GM12875 (cell line): ENCODE results near the gene NLK.

Source experiments
- H3K4me3 ChIP-seq: one replicate; pipeline ENCODE4 v1.5.1; 2011; ENCODE audit warnings: low read depth, low read length, control low read depth
- CTCF ChIP-seq: IDR thresholded peaks from 2 replicates; pipeline ENCODE4 v1.5.1; 2011; ENCODE audit warnings: low read depth, mild to moderate bottlenecking, control low read depth, inconsistent platforms, low read length, moderate library complexity, borderline replicate concordance; ENCODE audit not compliant: insufficient read depth

The NLK gene

DNA sequence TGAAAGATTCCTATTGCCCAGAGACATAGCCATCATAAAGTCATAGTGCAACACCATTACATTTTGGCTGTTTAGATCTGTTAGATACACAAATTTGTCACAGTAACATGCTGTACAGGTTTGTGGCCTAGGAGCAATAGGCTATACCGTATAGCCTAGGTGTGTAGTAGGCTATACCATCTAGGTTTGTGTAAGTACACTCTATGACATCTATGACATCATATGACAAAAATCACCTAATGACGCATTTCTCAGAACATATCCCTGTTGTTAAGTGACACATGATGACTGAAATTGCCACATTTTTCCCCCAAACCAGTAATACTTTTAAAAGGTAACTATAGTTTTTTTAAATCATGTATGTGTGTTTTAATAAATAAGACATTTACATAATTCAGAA, 43.3 kb downstream of the NLK start:
- TF ChIP-seq CTCF: no peak
- H3K4me3 ChIP-seq: no peak overlapping the region

DNA sequence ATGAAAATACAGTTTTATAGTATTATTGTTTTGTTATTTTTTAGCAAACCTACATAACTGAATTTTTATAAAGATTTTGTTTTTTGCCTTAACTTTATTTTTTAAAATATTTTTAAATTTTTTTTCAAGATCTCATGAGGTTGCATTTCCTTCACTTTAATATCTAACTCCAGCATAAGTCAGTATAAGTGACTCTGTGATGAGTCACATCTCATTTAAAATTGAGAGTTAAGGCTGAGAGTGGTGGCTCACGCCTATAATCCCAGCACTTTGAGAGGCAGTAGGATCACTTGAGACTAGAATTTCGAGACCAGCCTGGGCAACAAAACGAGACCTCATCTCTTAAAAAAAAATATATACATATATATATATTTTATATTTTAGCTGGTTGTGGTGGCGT, 44.0 kb downstream of the NLK start:
- TF ChIP-seq CTCF: no peak

GRCh38 chr17:28087743-28088142, 45.3 kb downstream of the NLK start:
- TF ChIP-seq CTCF: no peak

More for the DNA sequence above, 44.0 kb downstream of the NLK start:
- no peak overlapping the region for H3K4me3 ChIP-seq

DNA sequence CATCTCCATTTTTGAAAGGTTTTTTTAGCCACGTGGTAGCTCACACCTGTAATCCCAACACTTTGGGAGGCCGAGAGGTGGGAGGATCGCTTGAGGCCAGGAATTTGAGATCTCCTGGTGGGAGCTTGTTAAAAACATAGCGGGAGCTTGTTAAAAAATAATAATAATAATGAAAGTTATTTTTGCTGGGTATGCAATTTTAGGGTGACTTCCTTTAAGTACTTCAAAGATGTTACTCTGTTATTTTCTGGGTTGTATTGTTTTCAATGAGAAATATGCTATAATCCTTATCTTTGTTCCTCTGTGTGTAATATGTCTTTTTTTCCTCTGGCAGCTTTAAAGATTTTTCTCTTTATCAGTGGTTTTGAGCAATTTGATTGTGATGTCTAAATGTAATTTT, 48.1 kb downstream of the NLK start:
- TF ChIP-seq CTCF: no peak
- H3K4me3 ChIP-seq: no peak overlapping the region

More at GRCh38 chr17:28087743-28088142, 45.3 kb downstream of the NLK start:
- H3K4me3 ChIP-seq: no peak overlapping the region

DNA sequence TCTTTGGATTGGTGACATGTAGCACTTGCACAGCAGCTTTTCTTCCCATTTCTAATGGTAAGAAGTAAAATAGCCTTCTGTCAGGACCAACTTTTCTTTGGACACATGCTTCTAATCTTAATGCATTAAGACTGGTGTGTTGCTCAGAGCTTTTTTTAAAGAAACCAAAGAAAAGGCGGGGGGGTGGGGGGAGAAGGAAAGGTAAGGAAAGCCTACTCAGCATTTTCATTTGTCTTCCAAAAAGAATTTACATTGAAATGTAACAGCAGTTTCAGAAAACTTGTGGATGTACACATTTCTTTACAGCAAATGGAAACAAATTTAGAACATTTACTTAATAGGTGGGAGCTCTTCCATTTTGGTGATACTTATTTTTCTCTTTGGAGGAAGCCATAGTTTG, 49.6 kb downstream of the NLK start:
- no peak for TF ChIP-seq CTCF
- no peak overlapping the region for H3K4me3 ChIP-seq

DNA sequence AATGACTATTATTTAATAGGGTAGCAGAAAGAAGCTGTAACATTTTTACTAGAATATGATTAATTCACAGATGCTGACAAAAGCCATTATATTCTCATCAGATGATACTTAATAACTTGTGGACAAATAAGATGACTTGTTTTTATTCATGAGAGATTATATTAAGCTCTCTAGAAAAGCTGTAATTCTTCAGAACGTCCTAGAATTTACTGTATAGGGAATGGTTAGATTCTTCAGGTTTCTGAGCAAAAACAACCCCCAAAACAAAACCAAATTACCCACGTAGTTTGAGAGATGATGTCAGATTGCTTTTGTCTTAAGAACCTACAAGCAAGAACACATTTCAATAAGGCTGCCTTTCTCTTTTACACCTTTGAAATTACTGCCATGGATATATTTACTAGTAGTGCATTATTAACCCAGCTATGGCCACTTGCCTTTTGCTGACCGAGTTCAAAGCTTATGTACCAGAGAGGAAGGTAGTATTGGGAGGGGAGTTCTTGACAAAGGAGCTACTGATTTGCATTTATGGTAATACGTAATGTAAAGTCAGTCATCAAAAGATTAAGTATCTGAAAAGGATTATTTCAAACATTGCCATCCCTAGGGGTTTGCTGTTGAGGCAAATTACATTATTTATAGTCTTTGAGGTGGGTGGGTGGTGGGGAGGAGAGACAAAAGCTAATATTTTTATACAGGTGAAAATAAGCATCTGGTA, 51.7 kb downstream of the NLK start:
- no peak for TF ChIP-seq CTCF
- no peak overlapping the region for H3K4me3 ChIP-seq

DNA sequence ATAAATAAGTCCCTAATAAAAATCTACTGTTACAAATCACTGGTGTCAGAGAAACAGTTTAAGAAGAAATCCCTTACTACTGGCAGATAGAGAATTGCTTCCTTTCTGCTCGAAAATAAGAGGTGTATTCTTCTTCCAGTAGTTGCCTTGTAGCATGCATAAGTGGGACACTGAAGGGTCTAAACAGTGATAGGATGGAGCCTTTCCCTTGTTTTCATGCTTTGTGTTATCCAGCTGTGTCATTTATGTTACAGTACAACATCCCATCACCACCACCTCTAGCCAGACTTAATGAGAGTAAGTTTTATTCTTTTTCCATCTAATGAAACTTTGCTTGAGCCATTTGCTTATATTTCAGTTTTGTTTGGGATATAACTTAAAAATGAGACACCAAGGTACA, 54.3 kb downstream of the NLK start:
- no peak overlapping the region for H3K4me3 ChIP-seq
- no peak for TF ChIP-seq CTCF
